ENCODE measurements around the gene CARD14.

DNA sequence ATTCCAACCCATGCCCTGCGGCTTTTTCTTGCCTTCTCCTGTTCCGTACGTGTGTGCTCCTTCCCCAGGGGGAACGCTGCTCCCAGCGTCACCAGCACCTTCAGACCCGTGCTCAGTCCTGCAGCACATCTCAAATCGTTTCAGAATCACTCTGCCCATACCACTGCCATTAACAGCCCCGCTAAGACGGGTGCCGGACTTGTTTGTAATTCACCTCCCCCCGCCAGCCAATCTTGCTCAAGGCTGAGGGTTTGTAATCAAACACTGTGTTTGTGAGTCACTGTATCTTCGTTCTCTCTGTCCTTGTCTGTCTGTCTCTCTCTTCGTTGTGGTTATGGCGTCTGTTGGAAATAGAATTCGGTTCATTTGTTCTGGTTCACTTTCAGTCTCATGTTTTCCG, 17.3 kb downstream of the CARD14 start:
- TF ChIP-seq, protein P1, sequence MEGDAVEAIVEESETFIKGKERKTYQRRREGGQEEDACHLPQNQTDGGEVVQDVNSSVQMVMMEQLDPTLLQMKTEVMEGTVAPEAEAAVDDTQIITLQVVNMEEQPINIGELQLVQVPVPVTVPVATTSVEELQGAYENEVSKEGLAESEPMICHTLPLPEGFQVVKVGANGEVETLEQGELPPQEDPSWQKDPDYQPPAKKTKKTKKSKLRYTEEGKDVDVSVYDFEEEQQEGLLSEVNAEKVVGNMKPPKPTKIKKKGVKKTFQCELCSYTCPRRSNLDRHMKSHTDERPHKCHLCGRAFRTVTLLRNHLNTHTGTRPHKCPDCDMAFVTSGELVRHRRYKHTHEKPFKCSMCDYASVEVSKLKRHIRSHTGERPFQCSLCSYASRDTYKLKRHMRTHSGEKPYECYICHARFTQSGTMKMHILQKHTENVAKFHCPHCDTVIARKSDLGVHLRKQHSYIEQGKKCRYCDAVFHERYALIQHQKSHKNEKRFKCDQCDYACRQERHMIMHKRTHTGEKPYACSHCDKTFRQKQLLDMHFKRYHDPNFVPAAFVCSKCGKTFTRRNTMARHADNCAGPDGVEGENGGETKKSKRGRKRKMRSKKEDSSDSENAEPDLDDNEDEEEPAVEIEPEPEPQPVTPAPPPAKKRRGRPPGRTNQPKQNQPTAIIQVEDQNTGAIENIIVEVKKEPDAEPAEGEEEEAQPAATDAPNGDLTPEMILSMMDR (conservative IDR thresholded peaks at IDR 0.05; ENCODE audit: low read depth, low read length): no peak
- TF ChIP-seq EZH2 (IDR thresholded peaks at IDR 0.05; ENCODE audit: low read length, unreplicated experiment) (no peak), EZH2phosphoT487 (IDR thresholded peaks at IDR 0.05; ENCODE audit: borderline replicate concordance, low read length) (no peak)

All from PC-3 (cell line).